ENCODE data around the gene SCYL3.

DNA sequence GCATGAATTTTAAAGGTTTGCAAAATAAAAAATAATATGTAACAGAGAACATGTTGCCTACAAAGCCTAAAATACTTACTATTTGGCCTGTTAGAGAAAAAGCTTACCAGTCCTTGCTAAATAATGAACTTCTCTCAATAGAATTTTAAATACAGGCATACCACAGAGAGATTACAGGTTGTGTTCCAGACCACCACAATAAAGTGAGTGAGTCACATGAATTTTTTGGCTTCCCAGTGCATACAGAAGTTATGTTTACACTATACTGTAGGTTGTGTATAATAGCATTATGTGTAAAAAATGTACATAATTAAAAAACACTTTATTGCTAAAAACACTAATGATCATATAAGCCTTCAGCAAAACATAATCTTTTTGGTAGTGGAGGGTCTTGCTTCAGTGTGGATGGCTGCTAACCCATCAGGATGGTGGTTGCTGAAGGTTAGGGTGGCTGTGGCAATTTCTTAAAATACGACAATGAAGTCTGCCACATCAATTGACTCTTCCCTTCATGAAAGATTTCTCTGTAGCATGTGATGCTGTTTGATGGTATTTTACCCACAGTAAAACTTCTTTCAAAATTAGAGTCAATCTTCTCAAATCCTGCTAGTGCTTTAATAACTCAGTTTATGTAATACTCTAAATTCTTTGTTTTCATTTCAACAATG, 48.6 kb downstream of the SCYL3 start:
- TF ChIP-seq, protein P1, sequence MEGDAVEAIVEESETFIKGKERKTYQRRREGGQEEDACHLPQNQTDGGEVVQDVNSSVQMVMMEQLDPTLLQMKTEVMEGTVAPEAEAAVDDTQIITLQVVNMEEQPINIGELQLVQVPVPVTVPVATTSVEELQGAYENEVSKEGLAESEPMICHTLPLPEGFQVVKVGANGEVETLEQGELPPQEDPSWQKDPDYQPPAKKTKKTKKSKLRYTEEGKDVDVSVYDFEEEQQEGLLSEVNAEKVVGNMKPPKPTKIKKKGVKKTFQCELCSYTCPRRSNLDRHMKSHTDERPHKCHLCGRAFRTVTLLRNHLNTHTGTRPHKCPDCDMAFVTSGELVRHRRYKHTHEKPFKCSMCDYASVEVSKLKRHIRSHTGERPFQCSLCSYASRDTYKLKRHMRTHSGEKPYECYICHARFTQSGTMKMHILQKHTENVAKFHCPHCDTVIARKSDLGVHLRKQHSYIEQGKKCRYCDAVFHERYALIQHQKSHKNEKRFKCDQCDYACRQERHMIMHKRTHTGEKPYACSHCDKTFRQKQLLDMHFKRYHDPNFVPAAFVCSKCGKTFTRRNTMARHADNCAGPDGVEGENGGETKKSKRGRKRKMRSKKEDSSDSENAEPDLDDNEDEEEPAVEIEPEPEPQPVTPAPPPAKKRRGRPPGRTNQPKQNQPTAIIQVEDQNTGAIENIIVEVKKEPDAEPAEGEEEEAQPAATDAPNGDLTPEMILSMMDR (IDR thresholded peaks at IDR 0.05; ENCODE audit: low read depth, low read length), result no peak
- TF ChIP-seq POLR2A (IDR thresholded peaks at IDR 0.05; ENCODE audit: extremely low read depth, insufficient read length) (no peak), MYC (IDR thresholded peaks at IDR 0.05; ENCODE audit: low read depth, low read length) (no peak)

All from NB4 (cell line).